HepG2 (cell line): Measurements from ENCODE around the gene KSR1. TPM values are rescaled to one million over a fixed set of nuclear protein-coding genes. Genes with fewer than 3 reads are reported as not detected.

ENCODE experiments used
- ATAC-seq: fragments of 200-7000 bp; cut with Tn5 transposase; 3 replicates; pipeline ENCODE4 v1.9.1; 2020; ENCODE audit warnings: mild to moderate bottlenecking, moderate library complexity
- BruUV-seq: library from RNA; stranded (reverse); fragments of 400-500 nt; replicated peaks from 2 replicates; lab custom pipeline; 2021; lab: Mats Ljungman, UMichigan
- CTCF ChIA-PET: fragments of 300-600 bp; formaldehyde crosslinking; extraction: SDS; loops from one replicate; lab custom pipeline; 2021; ENCODE audit warnings: low total read pairs, inconsistent platforms, low intra/inter-chr PET ratio; lab: Yijun Ruan, JAX
- POLR2A ChIA-PET: fragments of 350-600 bp; sonication (Branson Sonifier 250); formaldehyde crosslinking; loops from one replicate; lab custom pipeline; 2020; ENCODE audit warnings: antibody characterized with exemption, inconsistent platforms; lab: Yijun Ruan, JAX
- DNase-seq: peaks from one replicate; pipeline ENCODE4 v3.0.0-alpha.2; 2015; ENCODE audit warnings: low spot score
- FAIRE-seq: peaks from 3 replicates; lab custom pipeline; 2011; peaks lifted over from hg19 to GRCh38; lab: Jason Lieb, UNC
- H2AFZ ChIP-seq: one replicate; pipeline ENCODE4 v1.6.1; 2011; ENCODE audit warnings: low read length, inconsistent platforms
- H3K27ac ChIP-seq: fragments of 300-600 bp; 3 replicates; pipeline ENCODE4 v1.8.0; 2011; ENCODE audit warnings: mixed run types, mild to moderate bottlenecking, mixed read lengths, low read length, inconsistent platforms; ENCODE audit not compliant: insufficient read depth; ENCODE audit errors: extremely low read length
- H3K27me3 ChIP-seq, 2 experiments: fragments of 200-600 bp in 1 of 2; 2 replicates in 1 of 2; 3 replicates in 1 of 2; pipeline versions ENCODE4 v1.6.0 to v1.8.0; 2011; ENCODE audit warnings: low read length in 2 of 2, mild to moderate bottlenecking in 2 of 2, moderate library complexity in 2 of 2, inconsistent platforms in 1 of 2; ENCODE audit not compliant: insufficient read depth in 2 of 2, control insufficient read depth in 1 of 2
- H3K36me3 ChIP-seq, 2 experiments: fragments of 200-600 bp in 1 of 2; replicated peaks in 1 of 2; 2 replicates in 1 of 2; 3 replicates in 1 of 2; pipeline versions ENCODE4 v1.5.1 to v1.8.0; 2011; ENCODE audit warnings: low read length in 2 of 2, inconsistent platforms in 1 of 2; ENCODE audit not compliant: insufficient read depth in 2 of 2, control insufficient read depth in 1 of 2
- H3K4me1 ChIP-seq: 2 replicates; pipeline ENCODE4 v1.5.1; 2012; ENCODE audit warnings: low read length, inconsistent platforms; ENCODE audit not compliant: insufficient read depth
- H3K4me2 ChIP-seq: 2 replicates; pipeline ENCODE4 v1.6.0; 2011; ENCODE audit warnings: low read depth, low read length, inconsistent platforms
- H3K4me3 ChIP-seq, 3 experiments: fragments of 200-600 bp in 1 of 3; sonication (generic), shearing (Covaris generic) in 1 of 3; replicated peaks in 1 of 3; 2 replicates each; pipeline ENCODE4 v1.5.1; 2011 to 2016; ENCODE audit warnings: low read length in 3 of 3, inconsistent platforms in 2 of 3, low read depth in 2 of 3, mild to moderate bottlenecking in 2 of 3, control low read depth in 1 of 3, mixed read lengths in 1 of 3; ENCODE audit not compliant: insufficient read depth in 1 of 3
- H3K79me2 ChIP-seq: one replicate; pipeline ENCODE4 v1.6.1; 2011; ENCODE audit warnings: low read length, inconsistent platforms; ENCODE audit not compliant: insufficient read depth
- H3K9ac ChIP-seq: 2 replicates; pipeline ENCODE4 v1.6.0; 2011; ENCODE audit warnings: mild to moderate bottlenecking, low read depth, low read length, inconsistent platforms; ENCODE audit not compliant: insufficient read depth
- H3K9me3 ChIP-seq: 2 replicates; pipeline ENCODE4 v1.5.1; 2012; ENCODE audit warnings: mild to moderate bottlenecking, low read length
- H4K20me1 ChIP-seq: 2 replicates; pipeline ENCODE4 v1.6.0; 2011; ENCODE audit warnings: inconsistent platforms, mild to moderate bottlenecking, low read length, moderate library complexity; ENCODE audit not compliant: insufficient read depth
- AHR ChIP-seq: IDR thresholded peaks from 2 replicates; pipeline ENCODE4 v1.6.1; 2018; ENCODE audit warnings: missing genetic modification reagents, missing compliant biosample characterization
- ATF7 ChIP-seq, 2 experiments: fragments of 450-650 bp in 1 of 2; sonication (generic) in 1 of 2; formaldehyde crosslinking in 1 of 2; IDR thresholded peaks; 2 replicates each; pipeline versions ENCODE4 v1.4.0 to v1.6.1; 2016 to 2020; ENCODE audit warnings: antibody characterized with exemption in 1 of 2, mild to moderate bottlenecking in 1 of 2, missing genetic modification reagents in 1 of 2
- HDAC1 ChIP-seq: sonication (generic); formaldehyde crosslinking; IDR thresholded peaks from 2 replicates; pipeline ENCODE4 v1.5.1; 2020; ENCODE audit warnings: mild to moderate bottlenecking, missing genetic modification reagents
- NR2F2 ChIP-seq: IDR thresholded peaks from 2 replicates; pipeline ENCODE4 v1.6.1; 2012; ENCODE audit warnings: low read depth, inconsistent platforms, borderline replicate concordance
- SKI ChIP-seq: fragments of 450-650 bp; IDR thresholded peaks from one replicate; pipeline ENCODE4 v1.6.1; 2018; ENCODE audit warnings: mild to moderate bottlenecking; ENCODE audit not compliant: partially characterized antibody
- STAT5B ChIP-seq: sonication (generic); formaldehyde crosslinking; IDR thresholded peaks from 2 replicates; pipeline ENCODE4 v1.4.0; 2020; ENCODE audit warnings: missing genetic modification reagents
- ZBTB26 ChIP-seq: IDR thresholded peaks from 2 replicates; pipeline ENCODE4 v1.6.1; 2016; ENCODE audit warnings: missing compliant biosample characterization, missing genetic modification reagents, borderline replicate concordance
- ZBTB7A ChIP-seq: sonication (generic); formaldehyde crosslinking; IDR thresholded peaks from 2 replicates; pipeline ENCODE4 v1.8.0; 2022; ENCODE audit warnings: mild to moderate bottlenecking, missing genetic modification reagents
- ZIK1 ChIP-seq: sonication (generic); formaldehyde crosslinking; IDR thresholded peaks from 2 replicates; pipeline ENCODE4 v1.5.0; 2020; ENCODE audit warnings: mild to moderate bottlenecking, low read depth, missing genetic modification reagents, borderline replicate concordance
- ZNF12 ChIP-seq: sonication (generic); formaldehyde crosslinking; IDR thresholded peaks from 2 replicates; pipeline ENCODE4 v1.5.0; 2020; ENCODE audit warnings: missing genetic modification reagents
- ZNF260 ChIP-seq: sonication (generic); formaldehyde crosslinking; IDR thresholded peaks from 2 replicates; pipeline ENCODE4 v1.4.0; 2020; ENCODE audit warnings: missing genetic modification reagents, low read depth, mild to moderate bottlenecking, borderline replicate concordance
- ZNF501 ChIP-seq: sonication (generic); formaldehyde crosslinking; IDR thresholded peaks from 2 replicates; pipeline ENCODE4 v1.5.1; 2020; ENCODE audit warnings: mild to moderate bottlenecking, moderate library complexity, missing genetic modification reagents
- ZNF512B ChIP-seq: sonication (generic); formaldehyde crosslinking; IDR thresholded peaks from 2 replicates; pipeline ENCODE4 v1.5.1; 2020; ENCODE audit warnings: missing genetic modification reagents, mild to moderate bottlenecking, borderline replicate concordance
- WGBS: methylation state at CpG from one replicate; pipeline ENCODE4 v1.1.6; 2017; ENCODE audit warnings: low lambda C conversion rate; 5-methylcytosine and 5-hydroxymethylcytosine counted together
- in situ Hi-C: cut with HindIII; loops from 2 replicates; pipeline ENCODE4 v1.10.0; 2017; ENCODE audit warnings: low pct_unique_long_range_greater_than_20kb; ENCODE audit not compliant: extremely low pct_ligation_motif_present
- intact Hi-C: fragments of 100-400 bp; cut with micrococcal nuclease; formaldehyde crosslinking; loops from one replicate; pipeline ENCODE4 v1.10.0; 2022; ENCODE audit not compliant: unreplicated experiment
- polyA plus RNA-seq, 8 experiments: library from polyadenylated mRNA; depleted of rRNA in 3 of 8; stranded (reverse) in 7 of 8; unstranded in 1 of 8; fragments of >200 nt; fragmentation: Illumina TruSeq in 4 of 8; extraction: Trizol in 4 of 8; gene quantifications; 2 replicates each; pipeline versions ENCODE4 v1.2.1 to v1.2.3, GENCODE V29; 2011 to 2016; ENCODE audit warnings: low read depth in 4 of 8, missing spikeins in 1 of 8, mixed read lengths in 1 of 8; ENCODE audit not compliant: insufficient read depth in 1 of 8
- total RNA-seq, 5 experiments: library from RNA; depleted of rRNA; stranded (reverse); fragments of >200 nt; fragmentation: Illumina TruSeq; extraction: Trizol; gene quantifications; 2 replicates each; pipeline ENCODE4 v1.2.3, GENCODE V29; 2016; ENCODE audit warnings: low read depth in 1 of 5

The KSR1 gene
- total and polyA plus RNA-seq, 2 of the 13 experiments (the other 11 are each of a cell fraction or from before 2014, with no cell fraction given), result 10.1 to 16.6 TPM

GRCh38 chr17:27521281-27522027 lies 65.2 kb downstream of the KSR1 start (continued):
- TF ChIP-seq ZNF12 (CRISPR knock-in tag) (0 out of 2 replicates have a peak, but pooled peaks have one; percentile 35), AHR (CRISPR knock-in tag) (no peak), ATF7 (IDR thresholded peaks at IDR 0.05) (0 out of 2 replicates have a peak, but pooled peaks have one; percentile 3), ATF7 (CRISPR knock-in tag; IDR thresholded peaks at IDR 0.05) (no peak), ZNF260 (CRISPR knock-in tag) (no peak), ZNF512B (no peak)

- H3K27me3 ChIP-seq, result no peaks in the 10 kb centered on the region
- H3K79me2 ChIP-seq, result peaks cover 47% of the 10 kb centered on the region
- in situ Hi-C loops, result no loop called here
- no peak for DNase-seq
- BruUV-seq, result no TSS peak
- no peaks in the 10 kb centered on the region for H3K36me3 ChIP-seq
- intact Hi-C loops, result no loop called here
- no peak overlapping the region for H2AFZ ChIP-seq
- H3K9ac ChIP-seq, result no peak overlapping the region
- no peak overlapping the region for H3K4me3 ChIP-seq
- H3K4me2 ChIP-seq, result peak overlapping the region; percentile 73
- 31% methylated on average over 6 of the region's 6 CpGs for WGBS
- POLR2A ChIA-PET, result interaction anchor here (1.5 to 1.8 kb wide), 2 partner anchors 9 to 10 kb away, joined by 6 read pairs; no protein-coding TSS in a partner anchor
- peaks cover 87% of the 10 kb centered on the region for H3K4me1 ChIP-seq
- H3K27ac ChIP-seq, result peak overlapping the region; percentile 75
- no peaks in the 10 kb centered on the region for H3K9me3 ChIP-seq
- H4K20me1 ChIP-seq, result no peaks in the 10 kb centered on the region
- peak; percentile 32 for FAIRE-seq
- peak; percentile 25 for ATAC-seq
- CTCF ChIA-PET, result no interaction called here
- TF ChIP-seq STAT5B (CRISPR knock-in tag), result no peak
- TF ChIP-seq ZNF501, result peak; percentile 27; the same call in 1 of the 2 replicates
- peak; percentile 94 for TF ChIP-seq SKI
- no peak for TF ChIP-seq ZBTB26
- TF ChIP-seq ZIK1 (CRISPR knock-in tag), result no peak
- no peak for TF ChIP-seq ZBTB7A (CRISPR knock-in tag)
- TF ChIP-seq HDAC1, result peak; percentile 41; the same call in 1 of the 2 replicates
- peak; percentile 42; the same call in 1 of the 2 replicates for TF ChIP-seq NR2F2
Observed at GRCh38 chr17:27522028-27522635, 65.9 kb downstream of the KSR1 start.
